Spleen (tissue), 7 donors: ENCODE results near the gene TOM1L2.

Experiments used
- POLR2A ChIP-seq, 3 donors: fragments of 450-650 bp; IDR thresholded peaks; one replicate each; pipeline ENCODE4 v1.5.1; 2017; ENCODE audit warnings: antibody characterized with exemption in 3 of 3, mild to moderate bottlenecking in 1 of 3
- POLR2AphosphoS5 ChIP-seq, 3 donors: sonication (generic); formaldehyde crosslinking; IDR thresholded peaks; one replicate each; pipeline ENCODE4 v1.5.1; 2017; ENCODE audit warnings: antibody characterized with exemption in 3 of 3
- TF ChIP-seq, protein P1 (sequence below), 11 experiments: fragments of 200-600 bp in 7 of 11; fragments of 450-650 bp in 4 of 11; sonication (generic) in 4 of 11; IDR thresholded peaks in 8 of 11; conservative IDR thresholded peaks in 3 of 11; 1 replicate in 7 of 11; 2 replicates in 4 of 11; pipeline versions ENCODE4 v1.4.0 to v1.8.0; 2016 to 2021; ENCODE audit warnings: antibody characterized with exemption in 11 of 11, inconsistent platforms in 4 of 11, mild to moderate bottlenecking in 1 of 11
- donor health status: DM: no; HTN: no; CAD: no; lungs with moderate emphysema.
- donor health status: DM: no; HTN: no; CAD: no.
- donor health status: DM: no; HTN: no; CAD: no.

GRCh38 chr17:18005496-18005895 is 33.3 kb upstream of the TOM1L2 start:
- TF ChIP-seq, protein P1, sequence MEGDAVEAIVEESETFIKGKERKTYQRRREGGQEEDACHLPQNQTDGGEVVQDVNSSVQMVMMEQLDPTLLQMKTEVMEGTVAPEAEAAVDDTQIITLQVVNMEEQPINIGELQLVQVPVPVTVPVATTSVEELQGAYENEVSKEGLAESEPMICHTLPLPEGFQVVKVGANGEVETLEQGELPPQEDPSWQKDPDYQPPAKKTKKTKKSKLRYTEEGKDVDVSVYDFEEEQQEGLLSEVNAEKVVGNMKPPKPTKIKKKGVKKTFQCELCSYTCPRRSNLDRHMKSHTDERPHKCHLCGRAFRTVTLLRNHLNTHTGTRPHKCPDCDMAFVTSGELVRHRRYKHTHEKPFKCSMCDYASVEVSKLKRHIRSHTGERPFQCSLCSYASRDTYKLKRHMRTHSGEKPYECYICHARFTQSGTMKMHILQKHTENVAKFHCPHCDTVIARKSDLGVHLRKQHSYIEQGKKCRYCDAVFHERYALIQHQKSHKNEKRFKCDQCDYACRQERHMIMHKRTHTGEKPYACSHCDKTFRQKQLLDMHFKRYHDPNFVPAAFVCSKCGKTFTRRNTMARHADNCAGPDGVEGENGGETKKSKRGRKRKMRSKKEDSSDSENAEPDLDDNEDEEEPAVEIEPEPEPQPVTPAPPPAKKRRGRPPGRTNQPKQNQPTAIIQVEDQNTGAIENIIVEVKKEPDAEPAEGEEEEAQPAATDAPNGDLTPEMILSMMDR (IDR thresholded peaks at IDR 0.05 in 8 of 11, conservative IDR thresholded peaks at IDR 0.05 in 3 of 11): no peak
- no peak for TF ChIP-seq POLR2AphosphoS5 (IDR thresholded peaks at IDR 0.05)
- no peak for TF ChIP-seq POLR2A (IDR thresholded peaks at IDR 0.05)
